ENCODE measurements around the gene IRF9.

IRF9 gene

GRCh38 chr14:24123424-24124417, 37.3 kb upstream of the IRF9 start:
- H3K4me3 ChIP-seq (ENCODE audit: low read depth, low read length): no peak overlapping the region
- no peak for DNase-seq (ENCODE audit: low read depth, low spot score)
- in situ Hi-C loops (cut with HindIII; ENCODE audit: low sequenced_read_pairs): no loop called here
- TF ChIP-seq CTCF (IDR thresholded peaks at IDR 0.05; ENCODE audit: low read depth, low read length): no peak

- no peak for TF ChIP-seq CTCF (IDR thresholded peaks at IDR 0.05; ENCODE audit: low read depth, low read length)
- in situ Hi-C loops (cut with HindIII; ENCODE audit: low sequenced_read_pairs): no loop called here
- DNase-seq (ENCODE audit: low read depth, low spot score): no peak
Measured at GRCh38 chr14:24126939-24127338, 34.1 kb upstream of the IRF9 start.

GRCh38 chr14:24127673-24128072, 33.4 kb upstream of the IRF9 start:
- no peak overlapping the region for H3K4me3 ChIP-seq (ENCODE audit: low read depth, low read length)
- in situ Hi-C loops (cut with HindIII; ENCODE audit: low sequenced_read_pairs): no loop called here
- DNase-seq (ENCODE audit: low read depth, low spot score): no peak
- no peak for TF ChIP-seq CTCF (IDR thresholded peaks at IDR 0.05; ENCODE audit: low read depth, low read length)

More at GRCh38 chr14:24126939-24127338, 34.1 kb upstream of the IRF9 start:
- H3K4me3 ChIP-seq (ENCODE audit: low read depth, low read length): no peak overlapping the region

GRCh38 chr14:24129410-24129998, 31.6 kb upstream of the IRF9 start:
- in situ Hi-C loops (cut with HindIII; ENCODE audit: low sequenced_read_pairs): no loop called here

GRCh38 chr14:24130380-24130716, 30.7 kb upstream of the IRF9 start, which contains the start of gene FITM1:
Gene FITM1 (plus strand): TSS chr14:24130659. CDS start chr14:24131564, 905 bp downstream.
- in situ Hi-C loops (cut with HindIII; ENCODE audit: low sequenced_read_pairs): no loop called here
- DNase-seq (ENCODE audit: low read depth, low spot score): no peak
- H3K4me3 ChIP-seq (ENCODE audit: low read depth, low read length): no peak within 1 kb of the TSS
- TF ChIP-seq CTCF (IDR thresholded peaks at IDR 0.05; ENCODE audit: low read depth, low read length): no peak

More at GRCh38 chr14:24129410-24129998, 31.6 kb upstream of the IRF9 start:
- H3K4me3 ChIP-seq (ENCODE audit: low read depth, low read length): no peak overlapping the region
- DNase-seq (ENCODE audit: low read depth, low spot score): no peak
- TF ChIP-seq CTCF (IDR thresholded peaks at IDR 0.05; ENCODE audit: low read depth, low read length): no peak

GRCh38 chr14:24130717-24131548, 30.1 kb upstream of the IRF9 start:
- TF ChIP-seq CTCF (IDR thresholded peaks at IDR 0.05; ENCODE audit: low read depth, low read length): no peak
- no peak for DNase-seq (ENCODE audit: low read depth, low spot score)
- in situ Hi-C loops (cut with HindIII; ENCODE audit: low sequenced_read_pairs): no loop called here
- no peak overlapping the region for H3K4me3 ChIP-seq (ENCODE audit: low read depth, low read length)

Measured in astrocyte of the spinal cord (primary cell).